Adipose tissue (tissue), 3 donors: ENCODE results near the gene UTS2R. TPM values are rescaled to one million over a fixed set of nuclear protein-coding genes. Genes with fewer than 3 reads are reported as not detected.
"Not testable (repeated sequence)": the region's sequence is repeated elsewhere in the genome, so short reads cannot be mapped to it uniquely, and the experiment has no call there.

Experiments
- H3K27ac ChIP-seq: one replicate; pipeline ENCODE4 v1.5.1; 2013; ENCODE audit warnings: low read depth, low read length
- WGBS, 3 donors: extraction: QIAGEN DNeasy Blood & Tissue Kit; methylation state at CpG; one replicate each; pipeline ENCODE4 v1.1.7; 2013; 5-methylcytosine and 5-hydroxymethylcytosine counted together
- polyA plus RNA-seq, 3 donors: library from polyadenylated mRNA; stranded (reverse); fragments of 200-250 nt; gene quantifications; one replicate each; pipeline ENCODE4 v1.2.3, GENCODE V29; 2013
- donor health status: healthy with polysubstance abuse.
- donor health status: Bipolar disorder and iron deficiency.
- donor health status: healthy.

Gene UTS2R
- polyA plus RNA-seq, 3 donors = 0.32 TPM; not detected in 2

DNA sequence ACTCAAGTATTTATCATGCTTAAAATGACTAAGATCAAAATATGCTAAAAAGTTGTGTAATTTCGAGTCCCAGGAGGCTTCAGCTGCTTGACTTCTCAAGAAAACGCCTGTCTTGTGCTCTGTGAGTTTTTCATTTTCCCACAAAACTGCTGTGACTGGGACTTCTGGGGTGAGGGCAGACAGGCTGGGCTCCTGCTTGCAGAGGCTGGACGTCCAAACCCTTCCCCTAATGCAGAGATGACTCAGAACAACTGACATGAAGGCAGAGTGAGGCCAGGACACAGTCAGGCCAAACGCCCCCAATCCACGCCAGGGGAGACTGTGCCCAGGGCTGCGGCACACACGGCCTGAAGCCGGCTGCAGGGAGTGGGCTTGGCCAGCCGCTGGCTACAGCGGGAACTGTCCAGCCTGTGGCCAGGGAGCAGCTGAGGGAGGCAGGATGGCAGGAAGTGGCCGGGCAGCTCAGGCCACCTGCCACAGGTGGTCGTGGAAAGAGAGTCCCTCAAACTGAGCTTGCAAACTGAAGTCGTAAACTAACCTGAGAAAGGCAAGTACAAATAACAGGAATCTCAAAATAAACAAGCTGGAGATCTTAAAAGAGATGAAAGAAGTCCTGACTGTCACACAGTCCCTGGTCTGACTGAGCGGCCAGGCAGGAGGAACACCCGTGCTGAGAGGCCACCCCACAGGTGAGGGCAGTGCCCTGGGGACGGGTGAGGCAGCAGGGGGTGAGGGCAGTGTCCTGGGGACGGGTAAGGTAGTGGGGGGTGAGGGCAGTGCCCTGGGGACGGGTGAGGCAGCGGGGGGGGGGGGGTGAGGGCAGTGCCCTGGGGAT is 25.3 kb downstream of the UTS2R start:
- no peak overlapping the region for H3K27ac ChIP-seq
- 73 to 84% (median 76%) methylated on average over 17 to 18 of the region's 19 CpGs for WGBS, 3 donors

DNA sequence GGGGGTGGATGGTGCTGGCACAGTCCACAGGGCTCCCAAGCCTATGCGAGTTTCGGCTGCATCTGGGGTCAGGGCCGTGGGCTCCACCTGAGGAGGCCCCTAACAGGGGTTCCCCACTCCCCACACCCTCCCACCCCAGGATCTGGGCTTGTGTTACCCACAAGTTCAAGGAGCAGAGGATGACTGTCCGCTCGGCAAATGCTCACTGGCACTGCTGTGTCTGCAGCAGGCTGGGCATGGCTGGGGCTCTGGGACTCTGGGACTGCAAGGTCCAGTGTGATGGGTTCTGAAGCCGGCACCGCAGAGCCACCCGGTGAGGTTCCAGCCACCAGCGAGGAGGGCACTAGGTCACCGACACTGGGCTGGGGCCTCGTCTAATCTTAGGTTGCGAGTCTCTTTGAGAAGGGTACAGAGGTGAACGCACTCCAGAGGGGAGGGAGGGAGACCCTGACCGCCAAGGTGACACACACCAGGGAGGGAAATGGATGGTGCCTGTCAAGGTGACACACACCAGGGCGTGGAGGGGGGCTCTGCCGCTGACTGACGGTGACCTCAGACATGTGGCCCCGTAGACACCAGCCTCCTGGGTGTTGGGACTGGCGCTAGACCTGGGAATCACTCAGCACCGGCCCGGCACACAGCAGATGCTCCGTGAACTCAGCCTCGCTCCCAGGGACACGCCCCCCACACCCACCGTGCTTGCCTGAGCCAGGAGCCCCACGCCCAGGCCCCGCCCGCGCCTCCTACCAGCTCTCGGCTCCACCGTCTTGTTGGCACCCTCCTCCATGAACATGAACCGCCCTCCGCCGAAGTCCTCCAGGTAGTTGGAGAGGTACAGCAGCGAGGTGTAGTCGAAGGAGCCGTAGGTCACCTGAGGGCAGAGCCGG is 26.1 kb downstream of the UTS2R start:
- WGBS, 3 donors = 89 to 90% (median 90%) methylated on average over 35 to 38 of the region's 38 CpGs

DNA sequence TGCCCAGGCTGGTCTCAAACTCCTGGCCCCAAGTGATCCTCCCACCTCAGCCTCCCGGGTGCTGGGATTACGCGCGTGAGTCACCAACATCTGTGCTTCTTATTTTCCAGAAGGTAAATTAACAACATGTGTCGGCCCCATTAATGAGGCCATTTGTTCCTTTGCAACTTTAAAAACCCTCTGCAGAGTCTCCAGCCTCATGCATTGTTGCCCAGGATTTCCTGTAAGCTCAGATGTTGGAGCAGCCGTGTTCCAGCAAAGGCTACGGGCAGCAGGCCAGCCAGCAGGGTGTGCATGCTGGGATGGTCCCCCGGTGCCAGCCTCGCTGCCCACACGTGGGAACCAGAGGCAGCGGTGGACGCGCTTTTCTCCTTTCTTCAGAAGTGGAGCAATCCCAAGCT is 27.5 kb downstream of the UTS2R start:
- H3K27ac ChIP-seq = no peak overlapping the region
- WGBS, 3 donors = 29 to 89% (median 31%) methylated on average over 13 of the region's 13 CpGs

More for the DNA sequence above, 26.1 kb downstream of the UTS2R start:
- H3K27ac ChIP-seq = no peak overlapping the region

DNA sequence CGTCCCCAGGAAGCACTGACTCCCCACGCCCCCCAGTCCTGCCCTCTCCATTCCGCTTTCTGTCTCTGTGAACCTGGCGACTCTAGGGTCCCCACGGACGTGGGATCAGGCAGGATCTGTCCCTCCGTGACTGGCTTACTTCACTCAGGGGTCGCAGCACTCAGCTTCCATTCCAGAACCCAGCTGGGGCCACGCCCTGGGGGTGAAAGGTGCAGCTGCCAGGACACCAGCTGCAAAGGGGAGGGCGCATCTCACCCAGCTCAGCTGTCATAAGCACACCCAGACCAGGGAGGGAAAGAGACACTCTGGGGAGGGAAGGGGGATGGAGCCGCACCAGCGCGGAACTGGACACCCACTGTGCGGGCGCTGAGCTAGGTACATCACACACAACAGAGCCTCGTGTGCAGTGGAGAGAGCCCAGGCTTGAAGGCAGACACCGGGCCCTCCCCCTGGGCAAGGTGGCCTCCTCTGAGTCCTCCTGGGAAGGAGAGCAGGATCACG is 28.1 kb downstream of the UTS2R start:
- no peak overlapping the region for H3K27ac ChIP-seq
- 68 to 90% (median 76%) methylated on average over 17 to 18 of the region's 18 CpGs for WGBS, 3 donors

DNA sequence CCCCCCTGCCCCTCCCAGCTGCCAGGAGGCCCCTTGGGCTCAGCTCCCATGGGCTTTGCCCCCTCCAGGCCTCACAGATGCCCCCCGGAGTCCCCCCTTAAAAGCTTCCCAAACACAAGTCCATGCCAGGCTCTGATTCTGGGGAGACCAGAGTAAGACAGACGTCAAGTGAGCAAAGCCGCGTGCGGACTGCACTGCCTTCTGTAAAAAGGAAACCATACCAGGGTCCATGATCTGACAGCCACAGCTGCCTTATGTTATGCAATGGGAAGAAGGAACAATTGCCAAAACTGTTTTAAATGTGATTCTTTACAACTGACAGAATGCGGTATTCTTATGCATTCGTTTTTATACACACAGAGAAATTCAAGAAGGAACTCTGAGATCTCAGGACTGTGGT is 28.6 kb downstream of the UTS2R start:
- 41 to 82% (median 57%) methylated on average over 7 of the region's 7 CpGs for WGBS, 3 donors
- H3K27ac ChIP-seq = no peak overlapping the region

DNA sequence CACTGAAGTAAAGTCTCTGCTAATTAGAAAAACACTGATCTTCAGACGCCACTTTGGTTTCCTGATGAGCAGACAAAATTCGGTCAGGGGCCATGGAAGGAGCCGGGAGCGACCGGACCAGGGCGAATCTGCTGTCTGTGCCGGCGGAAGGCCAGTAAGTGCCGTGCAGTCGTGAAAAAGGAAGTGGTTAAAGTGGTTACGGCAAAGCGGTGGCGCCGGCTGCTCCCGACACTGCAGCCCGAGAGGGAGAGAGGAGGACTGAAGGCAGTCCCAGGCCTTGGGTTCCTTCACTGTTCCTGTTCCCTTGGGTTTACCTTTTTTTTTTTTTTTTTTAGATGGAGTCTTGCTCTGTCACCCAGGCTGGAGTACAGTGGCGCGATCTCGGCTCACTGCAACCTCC is 29.3 kb downstream of the UTS2R start:
- WGBS, 3 donors = 58 to 84% (median 66%) methylated on average over 15 to 19 of the region's 19 CpGs
- no peak overlapping the region for H3K27ac ChIP-seq

DNA sequence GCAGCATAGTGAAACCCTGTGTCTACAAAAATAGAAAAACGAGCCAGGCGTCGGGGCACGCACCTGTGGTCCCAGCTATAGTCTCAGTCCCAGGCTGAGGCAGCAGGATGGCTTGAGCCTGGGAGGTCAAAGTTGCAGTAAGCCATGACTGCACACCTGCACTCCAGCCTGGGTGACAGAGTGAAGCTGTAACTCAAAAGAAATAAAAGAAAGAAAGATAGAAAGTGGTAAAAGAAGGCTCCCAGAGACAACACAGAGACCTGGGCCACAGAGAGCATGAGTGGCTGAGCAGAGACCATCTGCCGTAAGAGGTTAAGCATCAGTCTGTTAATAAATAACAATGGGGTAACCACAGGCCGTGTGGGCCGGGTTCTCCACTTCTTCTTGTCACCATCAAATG is 31.3 kb downstream of the UTS2R start:
- 85 to 94% (median 88%) methylated on average over 7 of the region's 7 CpGs for WGBS, 3 donors
- no peak overlapping the region for H3K27ac ChIP-seq

DNA sequence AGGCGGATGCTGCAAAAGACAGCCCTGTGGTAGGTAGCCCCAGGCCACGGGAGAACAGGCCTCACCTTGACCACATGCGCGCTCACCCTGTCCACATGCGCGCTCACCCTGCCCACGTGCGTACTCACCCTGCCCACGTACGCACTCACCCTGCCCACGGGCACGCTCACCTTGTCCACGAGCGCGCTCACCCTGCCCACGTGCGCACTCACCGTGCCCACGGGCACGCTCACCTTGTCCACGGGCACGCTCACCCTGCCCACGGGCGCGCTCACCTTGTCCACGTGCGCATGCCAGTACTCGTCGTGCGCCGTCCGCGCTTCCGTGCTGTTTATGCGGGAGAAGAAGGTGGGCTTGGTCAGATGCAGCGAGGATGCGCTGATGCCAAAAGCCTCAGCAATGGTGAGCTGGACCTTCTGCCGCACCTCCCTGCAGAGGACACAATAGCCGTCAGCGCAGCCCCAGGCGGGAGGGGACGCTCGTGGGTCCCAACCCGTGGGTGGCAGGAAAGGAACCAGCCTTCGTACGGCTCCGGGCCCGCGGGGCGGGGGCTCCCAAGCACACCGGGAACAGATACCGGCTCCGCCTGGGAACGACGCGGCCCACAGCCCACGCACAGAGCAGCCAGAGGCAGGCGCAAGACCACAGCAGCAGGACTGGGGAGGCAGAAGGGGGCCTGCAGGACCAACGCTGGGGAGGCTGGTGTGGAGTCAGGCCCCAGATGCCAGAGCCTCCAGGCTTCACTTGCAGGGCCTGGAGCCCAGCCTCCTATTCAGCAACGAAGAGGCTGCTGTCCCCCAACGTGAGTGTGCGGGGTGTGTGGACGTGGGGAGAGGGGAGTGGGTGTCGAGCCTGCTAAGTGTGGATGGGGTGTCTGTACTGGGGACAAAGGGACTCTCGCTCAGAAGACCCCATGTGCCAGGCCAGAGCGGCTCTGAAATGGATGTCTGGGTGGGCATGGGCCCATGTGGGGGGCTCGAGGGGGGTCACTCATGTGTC is 32.4 kb downstream of the UTS2R start:
- WGBS, 3 donors = 95 to 97% (median 96%) methylated on average over 67 of the region's 67 CpGs
- H3K27ac ChIP-seq = no peak overlapping the region

DNA sequence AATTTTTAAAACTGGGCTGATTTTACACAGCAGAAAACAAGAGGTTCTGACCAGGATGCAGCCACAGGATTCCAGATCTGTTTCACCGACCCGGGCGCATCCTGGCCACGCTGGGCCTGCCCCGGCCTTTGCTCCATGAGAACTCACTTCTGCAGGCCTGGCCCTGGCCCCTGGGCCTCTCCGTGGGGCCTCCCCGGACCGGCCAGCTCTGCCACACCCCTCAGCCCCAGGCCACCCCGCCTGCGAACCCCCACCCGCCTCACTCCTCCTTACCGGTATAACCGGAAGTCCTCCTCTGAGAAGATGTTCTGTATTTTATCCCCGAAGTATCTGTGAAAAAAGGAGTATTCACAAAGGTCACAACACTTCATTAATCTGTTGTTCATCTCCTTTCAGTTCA is 33.5 kb downstream of the UTS2R start:
- H3K27ac ChIP-seq = no peak overlapping the region
- 88 to 92% (median 90%) methylated on average over 14 of the region's 14 CpGs for WGBS, 3 donors

DNA sequence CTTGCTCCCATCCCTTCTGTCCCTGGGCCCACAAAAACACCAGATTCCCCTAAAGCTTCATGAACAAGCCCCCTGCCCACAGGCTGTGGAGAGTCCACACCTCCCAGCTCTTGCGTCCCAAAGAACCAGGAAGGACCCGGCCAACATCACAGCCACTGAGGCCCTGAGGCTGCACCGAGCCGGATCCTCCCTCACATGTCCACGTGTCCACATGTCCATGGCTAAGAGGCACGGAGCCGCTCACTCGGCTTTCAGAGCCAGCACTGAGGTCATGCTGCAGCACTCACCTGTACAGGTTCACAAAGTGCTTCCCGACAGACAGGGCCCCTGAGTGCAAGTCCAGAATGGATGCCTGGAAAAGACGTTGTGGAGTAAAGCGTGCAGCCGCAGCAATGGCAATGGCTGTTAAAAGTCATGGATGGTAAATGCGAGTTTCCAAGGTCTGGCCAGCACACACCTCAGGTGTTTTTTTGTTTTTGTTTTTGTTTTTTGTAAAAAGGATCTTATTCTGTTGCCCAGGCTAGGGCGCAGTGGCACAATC is 34.6 kb downstream of the UTS2R start:
- H3K27ac ChIP-seq = no peak overlapping the region
- 89 to 95% (median 95%) methylated on average over 14 of the region's 14 CpGs for WGBS, 3 donors

DNA sequence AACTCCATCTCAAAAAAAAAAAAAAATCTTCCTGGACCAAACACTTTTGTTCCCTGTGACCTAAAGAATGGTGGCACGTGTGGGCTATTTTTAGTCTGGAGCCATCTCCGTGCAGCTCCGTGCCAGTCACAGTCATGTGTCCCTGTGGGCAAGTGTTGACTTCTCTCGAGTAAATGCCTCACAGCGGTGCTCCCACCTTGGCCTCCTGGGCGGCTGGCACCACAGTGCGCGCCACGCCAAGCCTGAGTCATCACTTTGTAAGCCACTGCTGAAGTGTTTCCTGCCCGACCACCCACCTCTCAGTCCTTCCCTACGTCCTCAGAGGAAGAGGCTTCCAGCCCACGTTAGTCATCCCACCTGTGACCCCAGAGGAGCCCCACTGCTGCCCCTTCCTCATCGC is 35.7 kb downstream of the UTS2R start:
- WGBS, 3 donors = 53 to 87% (median 64%) methylated on average over 13 of the region's 13 CpGs

DNA sequence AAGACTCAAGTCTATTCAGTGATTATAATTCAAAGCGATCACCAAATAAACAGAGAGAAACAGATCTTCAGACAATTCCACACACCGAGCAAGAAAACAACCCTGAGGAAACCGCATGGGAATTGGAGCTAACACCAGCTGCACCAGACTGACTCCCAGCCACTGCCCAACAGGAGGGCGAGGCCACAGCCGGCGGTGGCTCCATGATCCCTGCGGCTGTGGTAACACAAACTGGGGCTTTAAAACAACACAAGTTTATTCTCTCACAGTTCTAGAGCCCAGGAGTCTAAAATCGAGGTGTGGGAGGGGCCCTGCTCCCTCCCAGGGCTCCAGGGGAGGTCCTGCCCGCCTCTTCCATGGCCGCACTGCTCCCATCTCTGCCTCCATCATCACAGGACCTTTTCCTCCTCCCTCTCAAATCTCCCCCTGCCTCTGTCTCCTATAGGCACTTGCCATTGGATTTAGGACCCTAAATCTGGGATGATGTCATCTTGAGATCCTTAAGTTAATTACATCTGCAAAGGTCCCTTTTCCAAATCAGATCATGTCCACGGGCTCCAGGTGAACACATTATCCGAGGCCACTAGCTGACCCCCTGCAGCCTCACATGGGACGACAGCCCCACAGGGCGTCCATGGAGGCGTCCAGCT is 36.8 kb downstream of the UTS2R start:
- 90 to 93% (median 92%) methylated on average over 15 of the region's 15 CpGs for whole genome bisulfite sequencing, 3 donors
- no peak overlapping the region for H3K27ac ChIP-seq

More for the DNA sequence above, 35.7 kb downstream of the UTS2R start:
- H3K27ac ChIP-seq = no peak overlapping the region

DNA sequence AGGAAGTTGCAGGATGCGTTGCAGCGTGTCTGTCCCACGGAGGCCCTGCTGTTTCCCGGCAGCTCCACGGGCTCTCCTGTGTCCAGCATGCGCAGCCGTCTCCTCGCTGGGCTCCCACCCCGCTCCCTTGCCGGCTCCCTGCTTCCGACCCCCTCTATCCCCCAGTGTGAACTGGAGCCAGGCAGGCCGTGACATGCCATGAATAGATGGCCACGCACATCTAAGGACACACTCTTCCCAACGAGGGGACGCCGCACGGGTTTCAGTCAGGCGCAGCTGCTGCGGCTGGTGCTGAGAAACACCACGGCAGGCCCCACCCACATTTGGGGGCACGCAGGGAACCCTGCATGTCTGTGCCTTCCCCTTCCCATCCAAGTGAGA is 37.4 kb downstream of the UTS2R start:
- 94 to 98% (median 95%) methylated on average over 21 of the region's 21 CpGs for WGBS, 3 donors

DNA sequence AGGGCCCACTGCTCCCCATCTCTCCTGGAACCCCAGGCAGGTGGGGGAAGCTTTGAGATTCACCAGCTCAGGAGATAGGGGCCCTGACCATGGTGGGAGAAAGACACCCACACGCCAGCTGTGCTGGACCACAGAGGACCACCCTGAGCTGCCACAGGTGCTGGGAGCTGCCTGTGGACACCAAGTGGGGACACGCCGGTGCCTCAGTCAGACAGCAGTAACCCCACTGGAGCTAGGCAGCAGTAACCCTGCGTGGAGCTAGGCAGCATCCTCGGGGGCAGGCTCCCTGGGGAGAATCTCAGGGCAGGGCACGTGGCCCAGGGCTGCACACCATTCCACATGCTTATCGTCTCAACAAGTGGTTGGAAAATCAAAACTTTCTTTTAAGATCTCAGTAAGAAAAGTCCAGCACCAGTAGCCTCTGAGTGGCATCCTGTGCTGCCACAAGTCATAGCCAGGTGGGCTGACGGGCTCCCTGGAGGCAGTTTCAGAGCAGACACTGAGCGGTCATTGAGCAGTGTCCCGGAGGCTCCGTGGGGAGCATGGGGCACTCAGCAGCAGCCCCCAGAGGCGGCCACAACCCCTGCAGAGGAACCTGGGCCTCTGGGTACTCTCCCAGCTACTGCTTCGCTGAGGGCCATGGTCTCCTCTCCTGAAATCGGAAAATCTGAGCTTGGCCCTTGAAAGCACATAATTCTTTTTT is 38.6 kb downstream of the UTS2R start:
- H3K27ac ChIP-seq = no peak overlapping the region
- 86 to 91% (median 91%) methylated on average over 14 of the region's 14 CpGs for WGBS, 3 donors

More for the DNA sequence above, 37.4 kb downstream of the UTS2R start:
- H3K27ac ChIP-seq = no peak overlapping the region

DNA sequence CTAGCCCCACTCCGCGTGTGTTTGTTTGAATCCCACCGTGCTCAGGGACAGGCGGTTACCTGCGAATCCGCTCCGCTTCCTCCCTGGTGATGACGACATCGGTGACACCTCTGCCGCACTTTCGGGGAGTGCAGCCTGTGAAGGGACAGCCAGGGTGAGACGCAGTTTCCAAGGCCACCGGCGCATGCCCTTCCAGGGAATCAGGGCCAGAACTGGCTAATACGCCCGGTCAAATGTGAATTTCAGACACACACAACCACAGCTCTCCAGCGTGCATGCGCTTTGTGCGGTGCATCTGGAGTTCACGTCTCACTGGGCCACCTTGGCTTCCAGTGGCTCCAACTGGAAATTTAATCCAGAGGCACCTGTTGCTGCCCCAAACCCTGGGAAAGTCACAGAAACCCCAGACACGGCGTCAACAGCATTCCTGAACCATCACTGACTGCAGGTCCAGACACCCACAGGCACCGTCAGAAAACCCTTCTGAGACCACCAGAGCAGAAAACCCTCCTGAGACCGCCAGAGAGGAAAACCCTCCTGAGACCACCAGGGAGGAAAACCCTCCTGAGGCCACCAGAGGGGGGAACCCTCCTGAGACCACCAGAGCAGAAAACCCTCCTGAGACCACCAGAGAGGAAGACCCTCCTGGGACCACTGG is 40.0 kb downstream of the UTS2R start:
- 94 to 95% (median 95%) methylated on average over 24 of the region's 24 CpGs for WGBS, 3 donors
- H3K27ac ChIP-seq = no peak overlapping the region

DNA sequence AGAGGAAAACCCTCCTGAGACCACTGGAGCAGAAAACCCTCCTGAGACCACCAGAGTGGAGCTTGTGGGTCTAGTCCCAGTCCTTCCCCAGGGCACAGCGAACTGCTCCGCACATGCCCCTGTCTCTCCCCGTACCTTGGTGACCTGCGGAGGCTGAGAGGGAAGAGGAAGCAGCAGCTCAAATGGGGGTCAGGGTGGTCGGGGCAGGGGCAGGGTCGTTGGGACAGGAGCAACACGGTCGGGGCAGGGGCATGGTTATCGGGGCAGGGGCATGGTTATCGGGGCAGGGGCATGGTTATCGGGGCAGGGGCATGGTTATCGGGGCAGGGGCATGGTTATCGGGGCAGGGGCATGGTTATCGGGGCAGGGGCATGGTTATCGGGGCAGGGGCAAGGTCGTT is 40.5 kb downstream of the UTS2R start:
- 73 to 95% (median 93%) methylated on average over 10 to 16 of the region's 16 CpGs for WGBS, 3 donors
- not testable (repeated sequence) for H3K27ac ChIP-seq
